WTC11 (cell line): Measurements from ENCODE around the gene RBFA. TPM values are rescaled to one million over a fixed set of nuclear protein-coding genes. Genes with fewer than 3 reads are reported as not detected.

ENCODE experiments used
- ATAC-seq: fragments of 200-7000 bp; cut with Tn5 transposase; 2 replicates; pipeline ENCODE4 v1.10.0; 2021; ENCODE audit warnings: mild to moderate bottlenecking, moderate library complexity
- CTCF ChIA-PET: fragments of 300-600 bp; sonication (Branson Sonifier 250); formaldehyde crosslinking; loops from one replicate; lab custom pipeline; 2021; ENCODE audit warnings: antibody characterized with exemption; lab: Charles Lee
- POLR2A ChIA-PET: fragments of 350-600 bp; sonication (Branson Sonifier 250); formaldehyde crosslinking; loops from one replicate; lab custom pipeline; 2021; ENCODE audit warnings: antibody characterized with exemption; lab: Charles Lee
- DNase-seq: peaks from one replicate; pipeline ENCODE4 v3.0.0; 2021; ENCODE audit warnings: low spot score
- H3K27ac Mint-ChIP-seq: 2 replicates; pipeline ENCODE4 v1.8.0; 2021; ENCODE audit warnings: mixed read lengths
- H3K27me3 Mint-ChIP-seq: 2 replicates; pipeline ENCODE4 v1.8.0; 2021; ENCODE audit warnings: low read depth, mild to moderate bottlenecking, moderate library complexity, mixed read lengths
- H3K36me3 Mint-ChIP-seq: 2 replicates; pipeline ENCODE4 v1.8.0; 2021; ENCODE audit warnings: mixed read lengths
- H3K4me1 Mint-ChIP-seq: 2 replicates; pipeline ENCODE4 v1.8.0; 2022; ENCODE audit warnings: mixed read lengths
- H3K4me3 Mint-ChIP-seq: 2 replicates; pipeline ENCODE4 v1.8.0; 2021; ENCODE audit warnings: mild to moderate bottlenecking, moderate library complexity, mixed read lengths
- H3K9me3 Mint-ChIP-seq: 2 replicates; pipeline ENCODE4 v1.8.0; 2021; ENCODE audit warnings: mixed read lengths
- FOXJ3 ChIP-seq: sonication (generic); formaldehyde crosslinking; IDR thresholded peaks from 2 replicates; pipeline ENCODE4 v1.9.0; 2021; ENCODE audit warnings: missing genetic modification reagents, mild to moderate bottlenecking, borderline replicate concordance
- GABPB1 ChIP-seq: sonication (generic); formaldehyde crosslinking; IDR thresholded peaks from 2 replicates; pipeline ENCODE4 v1.8.1; 2023; ENCODE audit warnings: mild to moderate bottlenecking, missing genetic modification reagents
- HMGA2 ChIP-seq: fragments of 250-450 bp; sonication (Bioruptor Pico); IDR thresholded peaks from 2 replicates; pipeline ENCODE4 v1.4.0; 2021; ENCODE audit warnings: mild to moderate bottlenecking, moderate library complexity
- MXD4 ChIP-seq: fragments of 250-450 bp; sonication (Bioruptor Pico); IDR thresholded peaks from 2 replicates; pipeline ENCODE4 v1.8.0; 2021; ENCODE audit warnings: mild to moderate bottlenecking, moderate library complexity, borderline replicate concordance
- NFYB ChIP-seq: sonication (generic); formaldehyde crosslinking; conservative IDR thresholded peaks from 2 replicates; pipeline ENCODE4 v1.8.0; 2022; ENCODE audit warnings: low read depth, missing genetic modification reagents
- RELA ChIP-seq: sonication (generic); formaldehyde crosslinking; IDR thresholded peaks from 2 replicates; pipeline ENCODE4 v1.8.1; 2022; ENCODE audit warnings: missing genetic modification reagents, mild to moderate bottlenecking, borderline replicate concordance
- RORB ChIP-seq: fragments of 250-450 bp; sonication (Bioruptor Pico); IDR thresholded peaks from 2 replicates; pipeline ENCODE4 v1.9.0; 2021; ENCODE audit warnings: mild to moderate bottlenecking
- SMAD4 ChIP-seq: sonication (generic); formaldehyde crosslinking; IDR thresholded peaks from 2 replicates; pipeline ENCODE4 v1.8.0; 2022; ENCODE audit warnings: mild to moderate bottlenecking, missing genetic modification reagents
- TCF7 ChIP-seq: sonication (generic); formaldehyde crosslinking; IDR thresholded peaks from 2 replicates; pipeline ENCODE4 v1.8.0; 2022; ENCODE audit warnings: mild to moderate bottlenecking, low read depth, missing genetic modification reagents, moderate library complexity
- ZNF121 ChIP-seq: sonication (generic); formaldehyde crosslinking; IDR thresholded peaks from 2 replicates; pipeline ENCODE4 v1.8.0; 2023; ENCODE audit warnings: missing genetic modification reagents
- ZNF219 ChIP-seq: sonication (generic); formaldehyde crosslinking; IDR thresholded peaks from 2 replicates; pipeline ENCODE4 v1.8.0; 2023; ENCODE audit warnings: missing genetic modification reagents, mild to moderate bottlenecking, borderline replicate concordance
- ZNF232 ChIP-seq: sonication (generic); formaldehyde crosslinking; IDR thresholded peaks from 2 replicates; pipeline ENCODE4 v1.8.0; 2022; ENCODE audit warnings: mild to moderate bottlenecking, missing genetic modification reagents
- ZNF396 ChIP-seq: fragments of 250-450 bp; sonication (Bioruptor Pico); IDR thresholded peaks from 2 replicates; pipeline ENCODE4 v1.8.0; 2021; ENCODE audit warnings: mild to moderate bottlenecking, moderate library complexity, borderline replicate concordance
- ZNF671 ChIP-seq: fragments of 250-450 bp; sonication (Bioruptor Pico); IDR thresholded peaks from 2 replicates; pipeline ENCODE4 v1.8.0; 2021; ENCODE audit warnings: mild to moderate bottlenecking
- total RNA-seq: library from RNA; stranded (reverse); gene quantifications from 3 replicates; pipeline ENCODE4 v1.2.3, GENCODE V29; 2021
- TF ChIP-seq, protein P1 (sequence below): fragments of 250-450 bp; sonication (Bioruptor Pico); IDR thresholded peaks from 2 replicates; pipeline ENCODE4 v1.9.0; 2021; ENCODE audit warnings: moderate library complexity, mild to moderate bottlenecking, inconsistent platforms, borderline replicate concordance
- TF ChIP-seq, protein P2 (sequence below): fragments of 250-450 bp; sonication (Bioruptor Pico); conservative IDR thresholded peaks from 2 replicates; pipeline ENCODE4 v1.9.0; 2021; ENCODE audit warnings: mild to moderate bottlenecking
- TF ChIP-seq, protein P3 (sequence below): sonication (generic); formaldehyde crosslinking; IDR thresholded peaks from 2 replicates; pipeline ENCODE4 v1.8.1; 2023; ENCODE audit warnings: mild to moderate bottlenecking, moderate library complexity, missing genetic modification reagents
- TF ChIP-seq, protein P4 (sequence below): sonication (generic); formaldehyde crosslinking; IDR thresholded peaks from 2 replicates; pipeline ENCODE4 v1.8.1; 2023; ENCODE audit warnings: mild to moderate bottlenecking, missing genetic modification reagents, borderline replicate concordance
- TF ChIP-seq, protein P5 (sequence below): sonication (generic); formaldehyde crosslinking; conservative IDR thresholded peaks from 2 replicates; pipeline ENCODE4 v1.8.1; 2022; ENCODE audit warnings: mild to moderate bottlenecking, missing genetic modification reagents

RBFA gene
- total RNA-seq, 1 experiment from 2014 or later, result 37.1 TPM

DNA sequence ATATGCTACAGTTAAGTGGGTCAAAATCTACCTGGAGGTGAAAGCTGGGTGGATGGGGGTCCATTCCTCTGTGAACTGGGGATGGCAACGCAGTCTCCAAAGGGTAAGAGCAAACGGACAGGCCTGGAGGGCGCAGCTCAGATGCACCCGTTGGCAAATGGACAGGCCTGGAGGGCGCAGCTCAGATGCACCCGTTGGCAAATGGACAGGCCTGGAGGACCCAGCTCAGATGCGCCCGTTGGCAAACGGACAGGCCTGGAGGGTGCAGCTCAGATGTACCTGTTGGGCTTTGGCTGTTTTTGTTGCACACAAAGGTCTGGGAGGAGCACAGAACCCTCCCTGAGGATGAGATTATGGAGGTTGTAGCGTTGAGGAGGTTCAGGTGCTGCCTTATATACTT, 33.7 kb downstream of the RBFA start (continued):
- TF ChIP-seq NFYB (CRISPR knock-in tag), result no peak
- TF ChIP-seq RORB (CRISPR knock-in tag), result no peak
- TF ChIP-seq ZNF219 (CRISPR knock-in tag), result no peak
- no peak for TF ChIP-seq MXD4 (CRISPR knock-in tag)
- TF ChIP-seq, protein P1, sequence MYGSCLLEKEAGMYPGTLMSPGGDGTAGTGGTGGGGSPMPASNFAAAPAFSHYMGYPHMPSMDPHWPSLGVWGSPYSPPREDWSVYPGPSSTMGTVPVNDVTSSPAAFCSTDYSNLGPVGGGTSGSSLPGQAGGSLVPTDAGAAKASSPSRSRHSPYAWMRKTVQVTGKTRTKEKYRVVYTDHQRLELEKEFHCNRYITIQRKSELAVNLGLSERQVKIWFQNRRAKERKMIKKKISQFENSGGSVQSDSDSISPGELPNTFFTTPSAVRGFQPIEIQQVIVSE (CRISPR knock-in tag), result no peak
- TF ChIP-seq, protein P2, sequence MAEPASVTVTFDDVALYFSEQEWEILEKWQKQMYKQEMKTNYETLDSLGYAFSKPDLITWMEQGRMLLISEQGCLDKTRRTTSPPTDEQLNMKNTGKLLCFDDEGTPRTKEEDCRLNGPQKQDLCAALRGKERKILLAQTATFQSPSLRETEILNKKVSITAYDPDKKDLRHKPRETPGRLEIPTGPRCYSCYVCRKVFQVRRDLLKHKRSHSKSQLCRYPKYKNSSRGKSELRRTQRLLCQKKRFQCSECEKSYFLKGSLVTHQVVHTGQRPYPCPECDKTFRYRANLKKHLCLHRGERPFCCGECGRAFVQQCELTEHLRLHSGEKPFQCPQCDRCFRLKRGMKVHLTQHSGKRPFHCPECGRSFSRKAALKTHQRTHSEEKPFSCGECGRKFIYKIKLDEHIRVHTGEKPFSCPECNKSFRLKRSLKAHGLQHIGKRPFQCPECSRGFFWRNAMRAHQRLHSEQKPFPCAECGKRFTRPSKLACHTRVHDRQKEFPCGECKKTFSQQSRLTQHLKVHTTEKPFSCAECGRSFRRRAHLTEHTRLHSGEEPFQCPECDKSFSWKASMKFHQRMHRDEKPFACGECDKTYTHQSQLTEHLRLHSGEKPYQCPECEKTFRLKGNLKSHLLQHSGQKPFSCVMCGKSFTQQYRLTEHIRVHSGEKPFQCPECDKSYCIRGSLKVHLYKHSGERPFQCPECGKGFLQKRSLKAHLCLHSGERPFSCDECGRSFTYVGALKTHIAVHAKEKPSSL (CRISPR knock-in tag), result no peak
- TF ChIP-seq RELA (CRISPR knock-in tag), result no peak
- no peak for TF ChIP-seq ZNF671 (CRISPR knock-in tag)
- TF ChIP-seq FOXJ3 (CRISPR knock-in tag), result no peak

DNA sequence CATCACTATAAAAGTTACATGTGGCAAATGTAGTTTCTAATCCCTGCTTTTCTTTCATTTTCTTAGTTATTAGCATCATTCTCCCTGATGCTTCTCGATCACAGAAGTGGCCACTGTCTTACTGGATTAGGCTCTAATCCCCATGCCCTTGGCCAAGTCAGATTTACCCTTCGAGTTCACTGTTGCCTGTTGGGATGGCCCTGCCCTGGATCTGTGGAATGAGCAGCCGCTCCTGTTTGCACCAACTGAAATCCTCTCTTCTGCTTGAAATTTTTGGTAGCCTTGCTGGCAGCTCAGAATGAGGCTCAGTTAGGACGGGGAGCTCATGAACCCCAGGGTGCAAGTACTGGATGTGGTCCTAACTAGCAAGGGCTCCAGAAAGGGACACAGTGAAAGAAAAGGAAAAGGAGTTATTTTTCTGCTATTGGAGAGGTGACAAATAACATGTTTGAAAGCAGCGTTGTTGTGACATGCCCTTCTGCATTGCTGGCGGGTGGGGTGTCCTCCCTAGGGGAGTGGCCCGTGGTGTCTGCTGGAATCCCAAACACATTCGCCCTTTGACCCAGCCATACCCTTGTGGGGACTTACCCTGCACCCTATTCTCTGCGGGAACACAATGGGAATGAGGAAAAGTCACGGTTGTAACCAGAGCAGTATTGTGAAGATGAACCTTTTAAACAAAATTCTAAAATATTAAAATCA, 34.5 kb downstream of the RBFA start:
- ATAC-seq (no peak), DNase-seq (no peak)

More for the DNA sequence above, 34.5 kb downstream of the RBFA start:
- no peak overlapping the region for H3K4me3 Mint-ChIP-seq
- H3K27me3 Mint-ChIP-seq, result no peaks in the 10 kb centered on the region
- TF ChIP-seq RORB (CRISPR knock-in tag) (no peak), ZNF396 (CRISPR knock-in tag) (no peak), TCF7 (CRISPR knock-in tag) (no peak), ZNF232 (CRISPR knock-in tag) (no peak), SMAD4 (no peak), HMGA2 (no peak), ZNF121 (CRISPR knock-in tag) (no peak), GABPB1 (CRISPR knock-in tag) (no peak)
- TF ChIP-seq, protein P3, sequence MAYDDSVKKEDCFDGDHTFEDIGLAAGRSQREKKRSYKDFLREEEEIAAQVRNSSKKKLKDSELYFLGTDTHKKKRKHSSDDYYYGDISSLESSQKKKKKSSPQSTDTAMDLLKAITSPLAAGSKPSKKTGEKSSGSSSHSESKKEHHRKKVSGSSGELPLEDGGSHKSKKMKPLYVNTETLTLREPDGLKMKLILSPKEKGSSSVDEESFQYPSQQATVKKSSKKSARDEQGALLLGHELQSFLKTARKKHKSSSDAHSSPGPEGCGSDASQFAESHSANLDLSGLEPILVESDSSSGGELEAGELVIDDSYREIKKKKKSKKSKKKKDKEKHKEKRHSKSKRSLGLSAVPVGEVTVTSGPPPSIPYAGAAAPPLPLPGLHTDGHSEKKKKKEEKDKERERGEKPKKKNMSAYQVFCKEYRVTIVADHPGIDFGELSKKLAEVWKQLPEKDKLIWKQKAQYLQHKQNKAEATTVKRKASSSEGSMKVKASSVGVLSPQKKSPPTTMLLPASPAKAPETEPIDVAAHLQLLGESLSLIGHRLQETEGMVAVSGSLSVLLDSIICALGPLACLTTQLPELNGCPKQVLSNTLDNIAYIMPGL (CRISPR knock-in tag), result no peak
- TF ChIP-seq, protein P4, sequence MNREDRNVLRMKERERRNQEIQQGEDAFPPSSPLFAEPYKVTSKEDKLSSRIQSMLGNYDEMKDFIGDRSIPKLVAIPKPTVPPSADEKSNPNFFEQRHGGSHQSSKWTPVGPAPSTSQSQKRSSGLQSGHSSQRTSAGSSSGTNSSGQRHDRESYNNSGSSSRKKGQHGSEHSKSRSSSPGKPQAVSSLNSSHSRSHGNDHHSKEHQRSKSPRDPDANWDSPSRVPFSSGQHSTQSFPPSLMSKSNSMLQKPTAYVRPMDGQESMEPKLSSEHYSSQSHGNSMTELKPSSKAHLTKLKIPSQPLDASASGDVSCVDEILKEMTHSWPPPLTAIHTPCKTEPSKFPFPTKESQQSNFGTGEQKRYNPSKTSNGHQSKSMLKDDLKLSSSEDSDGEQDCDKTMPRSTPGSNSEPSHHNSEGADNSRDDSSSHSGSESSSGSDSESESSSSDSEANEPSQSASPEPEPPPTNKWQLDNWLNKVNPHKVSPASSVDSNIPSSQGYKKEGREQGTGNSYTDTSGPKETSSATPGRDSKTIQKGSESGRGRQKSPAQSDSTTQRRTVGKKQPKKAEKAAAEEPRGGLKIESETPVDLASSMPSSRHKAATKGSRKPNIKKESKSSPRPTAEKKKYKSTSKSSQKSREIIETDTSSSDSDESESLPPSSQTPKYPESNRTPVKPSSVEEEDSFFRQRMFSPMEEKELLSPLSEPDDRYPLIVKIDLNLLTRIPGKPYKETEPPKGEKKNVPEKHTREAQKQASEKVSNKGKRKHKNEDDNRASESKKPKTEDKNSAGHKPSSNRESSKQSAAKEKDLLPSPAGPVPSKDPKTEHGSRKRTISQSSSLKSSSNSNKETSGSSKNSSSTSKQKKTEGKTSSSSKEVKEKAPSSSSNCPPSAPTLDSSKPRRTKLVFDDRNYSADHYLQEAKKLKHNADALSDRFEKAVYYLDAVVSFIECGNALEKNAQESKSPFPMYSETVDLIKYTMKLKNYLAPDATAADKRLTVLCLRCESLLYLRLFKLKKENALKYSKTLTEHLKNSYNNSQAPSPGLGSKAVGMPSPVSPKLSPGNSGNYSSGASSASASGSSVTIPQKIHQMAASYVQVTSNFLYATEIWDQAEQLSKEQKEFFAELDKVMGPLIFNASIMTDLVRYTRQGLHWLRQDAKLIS (CRISPR knock-in tag), result no peak
- TF ChIP-seq, protein P5, sequence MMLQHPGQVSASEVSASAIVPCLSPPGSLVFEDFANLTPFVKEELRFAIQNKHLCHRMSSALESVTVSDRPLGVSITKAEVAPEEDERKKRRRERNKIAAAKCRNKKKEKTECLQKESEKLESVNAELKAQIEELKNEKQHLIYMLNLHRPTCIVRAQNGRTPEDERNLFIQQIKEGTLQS (CRISPR knock-in tag), result no peak
- CTCF ChIA-PET, result no interaction called here
- H3K36me3 Mint-ChIP-seq, result peaks cover 4% of the 10 kb centered on the region
- no peak overlapping the region for H3K27ac Mint-ChIP-seq
- H3K9me3 Mint-ChIP-seq, result peaks cover 4% of the 10 kb centered on the region
- POLR2A ChIA-PET, result no interaction called here
- H3K4me1 Mint-ChIP-seq, result no peaks in the 10 kb centered on the region
